IPS-20b (cell line): ENCODE results near the gene G2E3.
A peak's percentile ranks its signal among the peaks of the same experiment; 100 is the strongest.
"Not testable (repeated sequence)": the region's sequence is repeated elsewhere in the genome, so short reads cannot be mapped to it uniquely, and the experiment has no call there.

Source experiments
- H3K27ac ChIP-seq: one replicate; pipeline ENCODE4 v1.5.1; 2013; ENCODE audit warnings: low read length
- H3K27me3 ChIP-seq: 2 replicates; pipeline ENCODE4 v1.6.1; 2013; ENCODE audit warnings: mild to moderate bottlenecking, low read length, inconsistent platforms; ENCODE audit not compliant: insufficient read depth
- H3K36me3 ChIP-seq: 2 replicates; pipeline ENCODE4 v1.6.1; 2013; ENCODE audit warnings: low read depth, mild to moderate bottlenecking, inconsistent platforms, low read length, moderate library complexity; ENCODE audit not compliant: insufficient read depth
- H3K4me1 ChIP-seq: 2 replicates; pipeline ENCODE4 v1.6.1; 2013; ENCODE audit warnings: mild to moderate bottlenecking, control low read depth, inconsistent platforms, low read length, moderate library complexity; ENCODE audit not compliant: insufficient read depth
- H3K4me3 ChIP-seq: 2 replicates; pipeline ENCODE4 v1.5.1; 2013; ENCODE audit warnings: mild to moderate bottlenecking, low read length, inconsistent platforms
- H3K9ac ChIP-seq: 2 replicates; pipeline ENCODE4 v1.6.1; 2013; ENCODE audit warnings: low read depth, mild to moderate bottlenecking, inconsistent platforms, low read length, moderate library complexity
- H3K9me3 ChIP-seq: 2 replicates; pipeline ENCODE4 v1.6.1; 2013; ENCODE audit warnings: mild to moderate bottlenecking, low read depth, low read length, inconsistent platforms; ENCODE audit not compliant: insufficient read depth

Gene G2E3

DNA sequence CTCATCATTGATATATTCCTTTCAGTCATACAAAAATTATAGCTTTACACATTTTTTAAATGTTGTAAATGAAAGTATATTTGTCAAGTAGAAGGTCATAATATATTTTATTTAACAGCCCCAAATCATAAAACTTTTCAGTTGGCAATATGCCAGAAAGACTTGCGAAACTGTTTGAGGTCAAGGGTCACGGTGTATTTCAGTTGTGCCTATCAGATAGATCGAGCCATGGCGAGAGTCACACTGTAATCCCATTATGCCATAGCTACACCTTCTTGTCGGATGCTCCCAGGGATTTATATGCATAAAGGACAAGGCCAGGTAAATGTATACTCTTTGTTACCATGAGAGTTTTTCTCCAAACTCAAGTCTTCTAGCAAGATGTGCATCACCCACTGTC, 26.7 kb upstream of the G2E3 start:
- no peak overlapping the region for H3K4me3 ChIP-seq
- no peaks in the 10 kb centered on the region for H3K36me3 ChIP-seq
- H3K27me3 ChIP-seq, result no peaks in the 10 kb centered on the region
- no peak overlapping the region for H3K27ac ChIP-seq
- H3K4me1 ChIP-seq, result peaks cover 5% of the 10 kb centered on the region; the same call in 1 of the 2 replicates
- H3K9ac ChIP-seq, result no peak overlapping the region
- peaks cover 3% of the 10 kb centered on the region; the same call in 1 of the 2 replicates for H3K9me3 ChIP-seq

DNA sequence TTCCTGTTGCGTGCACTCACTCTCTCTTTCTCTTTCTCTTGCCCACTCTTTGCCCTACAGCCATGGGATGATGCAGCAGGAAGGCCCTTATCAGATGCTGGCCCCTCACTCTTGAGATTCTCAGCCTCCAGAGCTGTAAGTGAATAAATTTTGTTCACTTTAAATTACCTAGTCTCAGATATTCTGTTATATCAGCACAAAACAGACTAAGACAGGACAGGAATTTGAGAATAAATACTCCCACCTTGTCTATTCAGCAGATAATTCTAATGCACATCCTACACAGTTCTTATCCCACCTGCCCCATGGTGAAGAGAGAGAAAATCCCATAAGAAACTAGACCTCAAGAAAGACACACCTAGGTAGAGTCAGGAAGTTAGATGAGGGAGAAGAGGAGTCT, 25.8 kb upstream of the G2E3 start:
- H3K4me3 ChIP-seq, result no peak overlapping the region
- H3K4me1 ChIP-seq, result peaks cover 5% of the 10 kb centered on the region; the same call in 1 of the 2 replicates
- no peaks in the 10 kb centered on the region for H3K27me3 ChIP-seq
- no peaks in the 10 kb centered on the region for H3K36me3 ChIP-seq
- no peak overlapping the region for H3K27ac ChIP-seq
- no peaks in the 10 kb centered on the region for H3K9me3 ChIP-seq
- H3K9ac ChIP-seq, result no peak overlapping the region

GRCh38 chr14:30541318-30541717, 17.6 kb upstream of the G2E3 start:
- no peak overlapping the region for H3K9ac ChIP-seq
- no peaks in the 10 kb centered on the region for H3K27me3 ChIP-seq
- H3K36me3 ChIP-seq, result no peaks in the 10 kb centered on the region

DNA sequence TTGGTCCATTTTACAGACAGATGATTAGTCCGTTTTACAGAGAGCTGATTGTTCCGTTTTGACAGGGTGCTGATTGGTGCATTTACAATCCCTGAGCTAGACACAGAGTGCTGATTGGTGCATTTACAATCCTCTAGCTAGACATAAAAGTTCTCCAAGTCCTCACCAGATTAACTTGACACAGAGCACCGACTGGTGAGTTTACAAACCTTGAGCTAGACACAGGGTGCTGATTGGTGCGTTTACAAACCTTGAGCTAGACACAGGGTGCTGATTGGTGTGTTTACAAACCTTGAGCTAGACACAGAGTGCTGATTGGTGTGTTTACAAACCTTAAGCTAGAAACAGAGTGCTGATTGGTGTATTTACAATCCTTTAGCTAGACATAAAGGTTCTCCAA, 12.2 kb upstream of the G2E3 start:
- H3K4me1 ChIP-seq, H3K27me3 ChIP-seq, H3K9me3 ChIP-seq, H3K36me3 ChIP-seq, H3K4me3 ChIP-seq, H3K27ac ChIP-seq, H3K9ac ChIP-seq: not testable (repeated sequence)

More at GRCh38 chr14:30541318-30541717, 17.6 kb upstream of the G2E3 start:
- H3K9me3 ChIP-seq, result peaks cover 5% of the 10 kb centered on the region
- H3K27ac ChIP-seq, result no peak overlapping the region
- no peaks in the 10 kb centered on the region for H3K4me1 ChIP-seq
- no peak overlapping the region for H3K4me3 ChIP-seq

GRCh38 chr14:30547388-30548048, 11.4 kb upstream of the G2E3 start:
- H3K9me3 ChIP-seq, result peaks cover 5% of the 10 kb centered on the region
- no peaks in the 10 kb centered on the region for H3K36me3 ChIP-seq
- no peak overlapping the region for H3K9ac ChIP-seq
- no peak overlapping the region for H3K27ac ChIP-seq
- H3K4me1 ChIP-seq, result 0 out of 2 replicates have a peak, but pooled peaks cover 2% of the 10 kb centered on the region
- no peak overlapping the region for H3K4me3 ChIP-seq
- H3K27me3 ChIP-seq, result no peaks in the 10 kb centered on the region

GRCh38 chr14:30550335-30550734, 8.6 kb upstream of the G2E3 start:
- H3K36me3 ChIP-seq, result no peaks in the 10 kb centered on the region
- H3K9ac ChIP-seq, result no peak overlapping the region
- H3K27ac ChIP-seq, result no peak overlapping the region

DNA sequence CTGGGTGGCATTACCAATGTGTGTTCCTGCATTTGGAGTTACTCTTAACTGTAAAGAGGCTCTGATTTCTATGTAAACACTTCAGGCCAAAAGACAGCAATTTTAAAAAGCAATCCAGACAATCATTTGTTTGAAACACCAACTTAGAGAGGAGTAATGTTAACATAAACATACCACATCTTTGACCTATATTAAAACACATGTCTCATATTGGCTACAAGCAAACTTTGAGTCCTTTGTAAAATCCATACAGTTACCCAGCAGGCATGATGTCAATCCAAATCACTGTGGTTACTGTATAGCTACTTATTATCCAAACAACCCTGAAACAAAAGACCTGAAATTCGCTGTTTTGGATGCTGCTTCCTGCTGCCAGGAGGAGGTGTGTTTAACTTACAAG, 7.5 kb upstream of the G2E3 start:
- Histone ChIP-seq H3K27ac (no peak overlapping the region), H3K9ac (0 out of 2 replicates have a peak overlapping the region, but pooled peaks have one; percentile 38), H3K4me1 (0 out of 2 replicates have a peak, but pooled peaks cover 2% of the 10 kb centered on the region), H3K4me3 (no peak overlapping the region), H3K36me3 (no peaks in the 10 kb centered on the region), H3K27me3 (no peaks in the 10 kb centered on the region), H3K9me3 (no peaks in the 10 kb centered on the region; the same call in 1 of the 2 replicates)

More at GRCh38 chr14:30550335-30550734, 8.6 kb upstream of the G2E3 start:
- 0 out of 2 replicates have a peak, but pooled peaks cover 2% of the 10 kb centered on the region for H3K4me1 ChIP-seq
- no peaks in the 10 kb centered on the region for H3K27me3 ChIP-seq
- peaks cover 3% of the 10 kb centered on the region for H3K9me3 ChIP-seq
- H3K4me3 ChIP-seq, result no peak overlapping the region

DNA sequence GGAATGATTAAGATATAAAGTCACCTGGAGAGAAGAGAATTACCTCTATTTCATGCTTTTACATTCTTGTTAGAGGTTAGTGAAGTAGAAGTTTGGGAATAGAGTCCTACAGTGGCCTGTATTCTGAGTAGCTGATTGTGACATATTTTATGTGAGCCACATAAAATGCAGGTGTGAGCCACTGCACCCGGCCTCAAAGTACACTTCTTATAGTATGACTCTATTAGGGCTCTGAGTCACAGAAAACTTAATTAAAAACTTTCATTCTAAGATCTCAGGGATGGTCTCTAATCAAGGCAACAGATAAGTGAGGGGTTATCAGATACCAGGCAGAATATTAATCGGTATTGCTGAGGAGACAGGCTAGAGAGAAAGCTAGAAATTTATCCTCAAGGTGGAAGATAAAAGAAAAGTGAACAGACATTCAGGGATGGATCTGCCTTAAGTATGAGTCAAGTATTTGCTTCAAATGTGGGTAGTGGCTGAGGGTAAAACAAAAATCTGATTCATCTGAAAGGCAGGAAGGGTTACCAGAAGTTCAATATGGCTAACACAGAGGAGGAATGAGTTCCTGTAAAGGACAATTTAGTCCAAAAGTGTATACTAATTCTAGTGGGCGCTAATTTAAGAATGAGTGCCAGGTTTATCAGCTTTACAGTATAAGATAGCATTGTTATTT, 5.5 kb upstream of the G2E3 start:
- no peaks in the 10 kb centered on the region for H3K9me3 ChIP-seq
- no peak overlapping the region for H3K27ac ChIP-seq
- H3K9ac ChIP-seq, result no peak overlapping the region
- H3K36me3 ChIP-seq, result no peaks in the 10 kb centered on the region
- no peaks in the 10 kb centered on the region for H3K27me3 ChIP-seq
- H3K4me3 ChIP-seq, result no peak overlapping the region
- H3K4me1 ChIP-seq, result peaks cover 6% of the 10 kb centered on the region; the same call in 1 of the 2 replicates

- Histone ChIP-seq H3K9me3 (no peaks in the 10 kb centered on the region), H3K9ac (peak overlapping the region; percentile 94; the same call in 1 of the 2 replicates), H3K4me3 (peak overlapping the region; percentile 94), H3K27me3 (no peaks in the 10 kb centered on the region), H3K36me3 (peaks cover 9% of the 10 kb centered on the region; the same call in 1 of the 2 replicates), H3K27ac (no peak overlapping the region), H3K4me1 (peaks cover 12% of the 10 kb centered on the region)
Observed at GRCh38 chr14:30558362-30558674, 640 bp upstream of the G2E3 start.

DNA sequence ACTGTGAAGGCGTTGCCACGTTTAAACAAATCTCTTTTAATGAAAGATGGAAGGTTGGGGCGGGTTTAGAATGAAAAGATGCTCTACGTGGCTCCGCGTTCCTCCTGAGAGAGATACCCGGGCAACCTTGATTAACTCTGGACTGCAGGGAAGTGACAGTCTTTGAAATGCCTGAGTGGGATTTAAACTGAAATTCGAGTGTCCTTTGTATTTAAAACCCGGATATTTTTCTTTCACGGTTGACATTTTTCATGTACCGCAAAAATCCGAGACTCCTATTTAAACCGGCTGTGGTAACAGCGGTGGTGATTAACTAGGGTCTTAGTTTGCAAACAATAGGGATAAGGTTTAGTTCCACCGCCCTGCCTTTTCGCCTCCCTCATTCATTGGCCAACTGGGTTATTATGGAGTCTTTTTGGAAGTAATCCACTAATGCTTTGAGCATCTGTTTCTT, 707 bp downstream of the G2E3 start:
- peaks cover 12% of the 10 kb centered on the region for H3K4me1 ChIP-seq
- peak overlapping the region; percentile 64 for H3K27ac ChIP-seq
- peaks cover 9% of the 10 kb centered on the region; the same call in 1 of the 2 replicates for H3K36me3 ChIP-seq
- H3K9me3 ChIP-seq, result no peaks in the 10 kb centered on the region
- no peaks in the 10 kb centered on the region for H3K27me3 ChIP-seq
- H3K9ac ChIP-seq, result peak overlapping the region; percentile 94
- peak overlapping the region; percentile 94 for H3K4me3 ChIP-seq

- no peaks in the 10 kb centered on the region for H3K27me3 ChIP-seq
- peaks cover 12% of the 10 kb centered on the region for H3K4me1 ChIP-seq
- H3K27ac ChIP-seq, result no peak overlapping the region
- peak overlapping the region; percentile 94 for H3K4me3 ChIP-seq
- H3K36me3 ChIP-seq, result peaks cover 9% of the 10 kb centered on the region; the same call in 1 of the 2 replicates
- peak overlapping the region; percentile 94; the same call in 1 of the 2 replicates for H3K9ac ChIP-seq
- no peaks in the 10 kb centered on the region for H3K9me3 ChIP-seq
Observed at GRCh38 chr14:30560581-30560980, 1.6 kb downstream of the G2E3 start.
